Eye (tissue), 1 donor: ENCODE results near the gene CCDC12.

Source experiments
- DNase-seq: peaks from one replicate; pipeline ENCODE4 v3.0.0-alpha.2; 2015

The CCDC12 gene

DNA sequence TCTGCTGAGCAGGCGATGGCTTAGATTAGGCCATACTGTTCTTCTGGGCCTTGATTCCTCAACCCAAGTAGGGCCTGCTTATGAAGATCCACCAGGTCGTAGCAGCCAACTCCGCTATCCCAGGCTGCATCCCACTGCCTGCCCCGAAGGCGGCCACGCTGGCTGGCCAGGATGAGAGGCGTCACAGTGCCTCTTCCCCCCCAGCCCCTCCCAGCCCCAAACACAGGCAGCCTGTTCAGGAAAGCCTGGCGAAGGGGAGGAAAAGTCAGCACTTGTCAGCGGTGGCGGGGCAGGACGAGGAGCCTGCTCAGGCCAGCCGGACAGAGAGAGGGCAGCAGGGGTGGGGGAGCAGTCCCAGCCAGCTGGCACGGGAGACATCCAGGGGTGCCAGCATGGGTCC, 87.8 kb downstream of the CCDC12 start:
- no peak for DNase-seq

DNA sequence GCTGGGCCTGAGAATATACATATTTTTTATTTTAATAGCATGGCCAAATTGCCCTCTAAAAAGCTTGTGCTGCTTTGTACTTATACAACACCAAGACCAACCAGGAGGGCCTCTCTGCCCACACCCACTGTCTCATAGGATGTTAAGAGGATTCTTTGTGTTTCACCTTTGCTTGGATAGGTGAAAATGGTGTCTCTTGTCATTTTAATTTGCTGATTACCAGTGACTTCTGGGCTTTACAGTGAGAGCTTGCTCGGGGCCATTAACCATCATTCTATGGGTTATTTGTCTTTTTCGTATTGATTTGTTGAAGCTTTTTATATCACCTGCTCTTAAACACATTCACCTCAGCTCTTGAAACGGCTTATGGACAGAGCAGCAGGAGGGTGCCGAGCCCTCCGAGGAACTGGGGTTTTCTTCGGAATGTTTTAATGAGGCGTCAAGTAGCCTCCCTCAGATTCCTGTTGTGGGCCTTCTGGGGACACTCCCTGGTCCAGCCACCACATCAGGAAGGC, 88.5 kb downstream of the CCDC12 start:
- DNase-seq = no peak

DNA sequence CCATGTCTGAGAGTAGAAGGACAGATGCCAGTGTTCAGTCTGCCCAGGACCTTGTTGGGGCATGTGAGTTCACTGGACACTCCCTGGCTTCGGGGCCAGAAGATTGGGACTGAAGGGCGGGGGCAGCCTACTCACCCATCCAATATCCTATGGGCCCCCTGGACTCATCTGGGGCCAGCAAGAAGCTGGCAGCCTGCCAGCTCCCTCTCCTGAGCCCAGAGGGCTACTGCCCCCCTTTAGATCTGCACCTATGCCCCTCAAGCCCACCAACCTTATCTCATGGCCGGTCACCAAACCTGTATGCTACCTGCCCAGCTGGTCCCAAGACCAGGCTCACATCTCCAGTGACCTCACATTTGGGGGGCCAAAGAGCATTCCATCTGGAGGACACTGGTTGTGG, 90.9 kb downstream of the CCDC12 start:
- no peak for DNase-seq

DNA sequence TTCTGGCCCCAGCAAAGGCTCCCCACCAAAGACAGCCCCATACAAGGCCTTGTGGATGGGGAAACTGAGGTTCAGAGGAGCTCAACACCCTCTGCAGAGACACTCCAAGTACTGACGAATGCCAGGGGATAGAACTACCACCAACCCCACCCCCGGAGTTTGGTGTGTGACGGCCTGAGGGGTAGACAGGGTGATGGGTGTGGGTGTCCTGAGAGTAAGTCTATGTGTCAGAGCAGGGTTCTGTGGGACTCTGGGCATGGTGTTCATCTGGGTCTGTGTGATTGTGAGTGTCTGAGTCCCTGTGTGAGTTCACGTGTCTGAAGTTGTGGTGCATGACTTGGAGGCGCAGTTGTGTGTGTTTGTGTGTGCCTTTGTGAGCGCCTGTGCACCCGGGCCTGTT, 91.6 kb downstream of the CCDC12 start:
- DNase-seq = no peak

DNA sequence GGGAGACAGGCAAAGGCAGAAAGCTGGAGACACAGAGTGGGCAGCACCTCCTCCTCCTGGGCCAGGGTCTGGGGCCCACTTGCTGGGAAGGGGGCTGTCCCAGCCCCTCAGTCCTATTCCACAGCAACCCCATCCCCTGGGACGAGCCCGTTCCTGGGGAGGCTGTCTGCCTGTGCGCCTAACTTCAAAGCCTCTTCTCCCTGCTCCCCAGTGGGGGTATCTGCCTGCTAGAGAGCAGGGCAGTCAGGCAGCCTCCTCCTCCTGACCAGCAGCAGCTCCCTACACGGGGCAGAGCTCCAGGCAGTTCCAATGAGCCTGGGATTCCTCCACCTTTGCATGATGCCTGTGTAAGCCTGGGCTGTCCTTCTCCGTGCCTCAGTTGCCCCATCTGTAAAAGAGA, 92.1 kb downstream of the CCDC12 start:
- DNase-seq = no peak

DNA sequence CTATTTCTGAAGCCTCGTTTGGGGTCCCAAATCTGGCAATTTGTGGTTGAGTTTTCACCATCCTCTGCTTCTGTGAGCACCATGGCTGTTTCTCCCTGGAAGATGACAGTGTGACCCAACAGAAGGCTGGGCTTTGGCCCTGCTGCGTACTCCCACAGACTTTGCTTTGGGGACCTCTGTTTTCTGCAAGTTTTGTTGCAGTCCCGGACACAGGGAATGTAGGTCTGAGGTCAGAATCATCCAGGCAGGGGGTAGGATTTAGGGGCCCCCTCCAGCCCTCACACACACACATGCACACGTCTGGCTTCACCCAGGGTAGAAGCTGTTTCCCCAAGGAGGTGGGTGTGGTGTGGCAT, 92.7 kb downstream of the CCDC12 start:
- DNase-seq = no peak

DNA sequence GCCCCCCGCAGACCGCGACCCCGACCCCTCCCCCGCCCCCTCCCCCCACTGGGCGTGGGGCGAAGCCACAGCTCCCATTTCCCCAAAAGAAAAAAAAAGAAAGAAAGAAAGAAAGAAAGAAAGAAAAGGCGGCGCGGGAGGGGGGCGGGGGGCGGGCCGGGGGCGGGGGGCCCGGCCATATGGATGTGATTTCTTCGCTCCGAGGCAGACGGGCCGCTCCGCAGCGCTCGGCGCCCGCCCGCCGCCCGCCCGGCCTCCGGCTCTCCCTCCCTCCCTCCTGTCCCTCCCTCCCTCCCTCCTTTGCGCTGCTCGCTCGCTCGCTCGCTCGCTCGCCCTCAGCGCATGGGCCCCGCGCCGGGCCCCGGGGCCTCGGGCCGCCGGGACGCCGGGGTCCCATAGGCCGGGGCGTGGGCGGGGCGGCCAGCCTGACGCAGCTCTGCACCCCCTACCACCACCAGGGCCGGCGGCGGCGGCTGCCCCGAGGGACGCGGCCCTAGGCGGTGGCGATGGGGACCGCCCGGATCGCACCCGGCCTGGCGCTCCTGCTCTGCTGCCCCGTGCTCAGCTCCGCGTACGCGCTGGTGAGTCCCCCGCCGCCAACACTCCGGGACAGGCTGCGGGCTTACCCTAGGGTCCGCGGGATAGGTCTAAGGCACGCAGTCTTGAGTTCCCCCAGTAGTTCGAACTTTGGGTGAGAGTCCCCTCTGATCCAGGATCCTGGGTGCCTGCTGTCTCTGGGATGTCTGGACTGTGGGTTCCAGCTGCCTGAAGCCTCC, 93.3 kb downstream of the CCDC12 start:
- DNase-seq = peak; percentile 68

DNA sequence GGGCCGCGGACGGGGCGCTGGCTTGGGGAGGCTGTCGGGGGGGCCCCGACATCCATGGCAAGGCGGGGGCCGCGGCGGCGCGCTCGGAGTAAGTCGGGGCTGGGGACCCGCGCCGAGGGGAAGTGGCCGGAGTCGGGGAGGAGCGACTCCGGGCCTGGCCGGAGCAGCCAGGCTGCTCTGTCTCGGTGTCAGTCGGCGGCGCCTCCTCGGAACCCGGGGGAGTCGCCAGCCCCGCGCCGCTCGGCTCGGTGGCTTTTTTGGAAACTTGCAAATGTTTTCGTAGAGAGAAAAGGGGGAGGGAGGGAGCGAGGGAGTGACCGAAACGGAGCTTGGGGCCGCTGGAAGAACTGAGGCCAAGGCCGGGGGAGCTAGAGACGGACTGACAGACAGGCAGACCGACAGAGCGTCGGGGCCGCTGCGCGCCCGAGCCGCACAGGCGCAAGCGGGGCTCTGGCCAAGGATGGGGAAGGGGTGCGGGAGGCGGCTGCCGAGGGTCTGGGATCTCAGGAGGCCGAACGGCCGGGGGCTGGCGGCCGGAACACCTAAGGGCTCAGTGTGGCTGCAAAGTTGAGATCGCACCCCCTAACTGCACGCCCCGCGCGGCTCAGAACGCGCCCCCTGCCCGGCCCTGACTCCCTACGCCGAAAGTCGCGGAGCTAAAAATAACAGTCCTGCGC, 94.0 kb downstream of the CCDC12 start:
- peak; percentile 84 for DNase-seq

DNA sequence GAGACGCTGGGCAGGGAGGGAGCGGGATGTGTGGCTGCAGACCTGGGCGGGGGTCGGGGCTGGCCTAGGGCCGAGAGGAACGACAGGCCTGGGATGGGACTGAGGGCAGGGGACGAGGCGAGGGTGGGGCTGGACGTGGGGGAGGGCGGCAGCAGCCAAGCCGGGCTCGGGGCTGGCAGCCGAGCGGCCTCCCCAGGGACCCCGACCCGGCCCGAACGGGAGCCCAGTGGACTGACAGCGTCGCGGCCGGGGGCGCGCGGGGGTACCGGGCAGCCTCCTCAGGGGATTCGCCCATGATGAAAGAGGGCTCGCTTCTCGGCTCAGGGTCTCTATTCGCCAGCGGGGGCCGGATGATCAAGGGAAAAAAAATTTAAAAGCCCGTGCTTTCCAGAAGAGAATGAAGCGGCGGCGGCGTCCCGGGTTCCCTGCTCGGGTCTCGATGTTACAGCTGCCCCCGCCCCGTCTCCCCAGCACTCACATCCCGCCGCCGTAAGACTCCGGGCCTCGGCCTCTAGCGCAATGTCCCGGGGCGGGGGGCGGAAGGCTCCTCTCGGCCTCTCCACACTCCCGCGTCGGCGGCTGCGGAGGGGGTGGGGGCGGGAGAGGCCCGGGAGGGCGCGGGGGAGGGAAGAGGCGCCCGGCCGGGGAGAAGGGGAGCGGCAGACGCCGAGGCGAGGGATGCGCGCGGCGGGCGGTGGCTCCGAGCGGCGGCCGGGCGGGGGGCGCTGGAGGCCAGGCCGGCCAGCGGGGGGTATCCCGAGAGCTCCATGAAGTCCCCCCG, 94.8 kb downstream of the CCDC12 start:
- DNase-seq = peak; percentile 73

DNA sequence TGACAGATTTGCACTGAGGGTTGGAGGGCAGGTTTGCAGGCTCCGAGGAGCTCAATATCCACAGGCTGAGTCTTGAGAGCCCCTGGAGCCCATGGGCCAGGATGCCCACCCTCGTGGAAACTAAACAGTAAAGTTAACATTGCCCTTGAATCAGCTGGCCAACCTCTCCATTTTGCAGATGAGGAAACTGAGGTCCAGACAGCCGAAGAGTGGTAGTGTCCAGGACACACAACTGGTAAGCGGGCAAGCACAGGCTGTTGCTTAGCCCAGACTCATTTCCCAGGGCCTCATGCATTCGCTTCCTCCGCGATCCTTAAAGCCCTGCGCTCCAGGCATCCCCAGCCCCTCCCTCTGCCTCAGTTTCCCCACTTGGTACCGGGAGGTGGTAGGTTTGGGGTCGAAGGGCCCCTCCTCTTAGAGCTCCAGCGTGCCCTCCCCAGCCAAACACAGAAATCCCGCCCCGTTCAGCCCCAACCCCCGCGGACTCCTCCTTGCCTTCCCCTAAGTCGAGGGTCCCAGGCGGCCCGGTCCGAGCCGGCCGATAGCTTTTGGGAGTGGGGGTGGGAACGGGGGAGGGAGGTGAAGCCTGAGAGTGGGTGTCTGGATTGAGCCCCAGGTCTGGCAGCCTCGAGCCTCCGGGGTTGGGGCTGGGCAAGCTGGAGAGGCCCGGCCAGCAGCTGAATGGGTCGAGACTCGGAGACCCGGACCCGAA, 95.5 kb downstream of the CCDC12 start:
- no peak for DNase-seq

DNA sequence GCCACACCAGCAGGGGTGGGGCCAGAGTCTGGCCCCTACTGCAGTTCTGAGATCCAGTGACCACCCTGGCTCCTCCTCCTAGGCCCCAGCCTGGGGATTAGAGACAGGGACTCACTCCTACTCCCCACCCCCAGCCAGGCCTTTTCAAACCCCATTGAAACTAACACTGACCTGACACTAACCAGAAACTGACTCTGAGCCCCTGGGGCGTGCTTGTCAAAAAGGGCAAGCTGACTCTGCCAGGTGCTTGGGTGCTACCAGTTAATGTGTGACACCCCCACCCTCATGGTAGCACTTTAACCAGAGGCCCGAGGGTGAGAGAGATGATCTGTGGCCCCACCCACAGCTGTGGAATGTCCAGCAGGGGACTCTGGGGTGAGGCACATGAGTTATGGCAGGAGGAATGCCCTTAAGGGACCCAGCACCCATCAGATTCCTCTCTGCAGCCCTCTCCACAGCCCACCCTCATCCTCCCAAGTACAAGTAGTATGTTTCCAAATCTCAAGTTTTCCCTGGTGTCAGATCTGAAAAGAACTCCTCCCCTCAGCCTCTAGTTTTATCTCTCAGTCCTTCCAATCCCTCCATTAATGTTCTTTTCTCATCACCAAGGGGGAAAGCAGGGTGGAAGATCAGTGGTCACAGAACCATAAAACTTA, 97.6 kb downstream of the CCDC12 start:
- DNase-seq = no peak

DNA sequence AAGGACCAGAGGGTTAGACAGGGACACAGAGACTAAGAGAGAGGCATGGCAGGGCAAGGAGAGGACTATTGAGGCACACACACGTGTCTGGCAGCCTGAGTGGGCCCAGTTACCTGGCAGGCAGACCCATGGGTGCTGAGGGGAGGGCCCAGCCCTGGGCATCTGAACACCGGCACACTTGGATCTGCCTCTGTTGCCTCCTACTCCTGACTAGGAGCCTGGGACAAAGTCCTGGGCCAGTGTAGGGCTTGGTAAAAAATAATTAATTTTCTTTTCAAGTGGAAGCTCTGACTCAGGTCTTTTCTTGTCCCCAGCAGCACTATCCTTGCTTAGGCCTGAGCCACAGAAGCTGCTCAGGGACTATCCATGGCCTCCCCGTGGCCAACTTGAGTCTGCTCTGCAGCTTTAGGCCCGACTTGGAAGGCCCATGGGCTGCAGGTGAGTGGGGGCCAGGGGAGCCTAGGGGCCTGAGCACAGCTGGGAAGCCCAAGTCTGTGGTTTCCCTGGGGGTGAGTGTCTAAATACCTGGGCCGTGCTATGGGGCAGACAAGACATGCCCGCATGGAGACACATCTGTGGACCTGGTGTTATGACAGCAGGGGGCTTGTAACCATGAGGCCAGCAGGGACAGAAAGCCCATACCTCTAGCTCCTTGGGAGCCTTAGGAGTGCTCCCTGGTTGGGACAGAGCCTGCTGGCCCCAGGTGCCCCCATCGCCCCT, 99.0 kb downstream of the CCDC12 start, which contains the start of gene PTH1R:
PTH1R (plus strand) TSS at position 316 of the 720 bp plus-strand sequence. CDS start 5,839 bp downstream, outside the sequence.
- DNase-seq = no peak

DNA sequence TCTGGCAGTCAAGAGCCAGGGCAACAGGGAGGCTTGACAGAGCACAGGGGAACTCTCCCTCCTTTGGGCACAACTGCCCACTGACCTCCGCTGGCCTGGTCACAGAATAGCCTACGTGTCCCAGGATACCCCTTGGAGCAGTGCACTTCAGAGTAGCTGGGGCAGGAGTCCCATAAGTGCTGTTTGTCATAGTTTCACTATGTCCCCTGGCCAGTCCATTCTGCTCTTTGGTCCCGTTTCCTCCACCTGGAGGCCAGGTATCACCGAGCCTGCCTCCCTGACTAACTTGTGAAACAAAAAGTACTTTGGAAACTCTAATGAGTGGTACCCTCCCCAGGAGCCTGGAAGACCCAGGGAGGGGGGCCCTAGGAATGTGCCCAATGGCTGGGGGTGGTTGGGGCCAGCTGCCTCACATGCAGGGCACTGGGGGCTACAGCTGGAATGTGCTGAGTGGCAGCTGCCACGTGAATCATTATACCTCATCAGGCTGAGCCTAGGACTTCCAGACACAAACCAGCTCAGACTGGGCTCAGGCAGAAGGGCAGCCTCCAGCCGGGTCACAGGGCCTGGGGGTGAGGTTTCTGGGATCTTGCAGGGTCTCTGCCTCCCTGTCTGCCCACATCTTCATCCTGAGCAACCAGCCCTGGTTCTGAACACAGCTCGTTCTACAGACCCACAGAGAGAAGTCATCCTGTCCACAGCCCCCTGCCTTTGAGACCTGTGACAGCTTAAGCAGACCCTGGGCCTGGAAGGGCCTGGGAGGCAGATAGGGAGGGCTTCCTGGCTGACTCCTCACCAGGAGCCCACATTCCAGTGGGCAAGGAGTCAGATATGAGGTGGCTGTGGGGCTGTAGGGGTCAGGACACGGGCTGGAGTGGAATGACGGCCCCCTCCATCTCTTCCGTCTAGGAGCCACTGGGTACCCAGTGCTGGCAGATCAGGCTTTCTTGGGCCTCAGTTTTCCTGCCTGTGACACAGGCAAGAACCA, 99.9 kb downstream of the CCDC12 start:
- no peak for DNase-seq

DNA sequence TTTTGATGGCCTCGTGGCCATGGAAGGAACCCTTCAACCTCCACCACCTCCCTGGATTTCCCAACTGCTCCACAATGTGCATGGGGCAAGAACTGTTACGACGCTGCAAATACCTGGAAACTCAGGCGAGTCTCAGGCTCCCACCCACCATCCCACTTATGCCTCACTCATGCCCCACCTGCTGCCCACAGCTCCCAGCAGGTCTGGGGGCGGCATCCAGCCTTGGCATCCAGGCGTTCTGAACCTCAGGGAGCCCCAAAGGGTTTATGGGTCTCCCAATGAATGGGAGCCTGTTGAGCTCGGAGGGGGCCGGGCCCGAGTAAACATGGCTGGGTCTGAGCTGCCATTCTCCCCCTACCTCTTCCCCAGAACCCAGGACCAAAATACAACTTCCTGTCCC, 101.0 kb downstream of the CCDC12 start:
- no peak for DNase-seq

DNA sequence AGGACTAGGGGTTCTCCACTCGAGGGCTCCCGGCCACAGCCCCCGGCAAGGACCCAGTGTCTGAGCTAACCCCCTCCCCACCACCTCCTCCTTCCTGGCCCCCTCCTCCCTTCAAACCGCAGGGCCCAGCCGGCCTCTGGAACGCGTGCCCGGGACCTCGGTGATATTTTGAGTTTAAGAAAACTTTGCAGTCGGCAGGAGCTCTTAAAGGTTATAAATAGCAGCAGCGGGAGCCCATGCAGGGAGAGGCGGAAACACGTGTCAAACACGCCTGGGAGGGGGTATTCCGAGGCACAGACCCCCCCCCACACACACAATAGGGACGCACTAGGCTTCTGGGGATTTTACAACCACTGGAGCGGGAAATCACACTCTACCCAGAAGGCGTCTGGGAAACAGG, 102.1 kb downstream of the CCDC12 start:
- peak; percentile 66 for DNase-seq

DNA sequence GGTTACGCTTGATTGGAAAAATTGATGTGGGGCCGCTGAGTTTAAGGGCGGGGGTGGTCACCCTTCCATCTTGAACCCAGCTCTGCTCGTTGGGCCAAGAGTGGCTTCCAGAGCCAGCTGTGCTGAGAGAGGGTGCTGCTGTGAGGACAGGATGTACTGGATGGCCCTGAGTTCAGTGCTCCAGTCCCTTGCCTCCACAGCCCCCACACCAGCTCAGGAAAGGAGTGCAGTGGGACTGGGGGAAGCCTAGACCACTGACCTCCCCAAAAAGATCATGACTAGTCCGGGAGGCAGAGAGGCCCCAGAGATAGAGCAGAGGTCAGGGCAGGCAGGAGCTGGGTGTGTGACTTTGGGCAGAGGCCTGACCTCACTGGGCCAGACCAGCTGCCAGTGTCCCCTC, 103.0 kb downstream of the CCDC12 start:
- no peak for DNase-seq
